ENCODE results near the gene TOMM6.

DNA sequence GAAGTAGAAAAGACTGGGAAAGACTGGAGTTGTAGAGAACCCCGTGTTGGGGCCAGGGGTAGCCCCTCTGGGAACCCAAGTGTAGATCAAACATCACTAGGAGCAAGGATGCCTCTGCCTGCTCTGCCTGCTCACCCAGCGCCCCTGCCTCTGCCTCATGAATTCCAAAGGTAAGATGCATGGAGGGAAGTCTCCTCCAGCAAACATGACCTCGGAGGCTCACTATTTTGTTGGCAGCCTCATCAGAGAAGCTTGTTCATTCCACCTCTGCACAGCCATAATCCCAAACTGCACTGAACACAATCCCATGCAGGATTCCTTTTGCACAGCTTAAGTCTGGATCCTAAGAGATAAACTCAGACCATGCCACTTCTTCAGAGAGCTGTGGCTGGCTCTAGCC, 12.7 kb upstream of the TOMM6 start:
- TF ChIP-seq POLR2AphosphoS5 (IDR thresholded peaks at IDR 0.05; ENCODE audit: borderline replicate concordance, low read depth, low read length) (no peak), EZH2 (IDR thresholded peaks at IDR 0.05) (no peak)

All from SK-N-MC (cell line).